Measurements from ENCODE around the gene PDCD1. TPM values are rescaled to one million over a fixed set of nuclear protein-coding genes. Genes with fewer than 3 reads are reported as not detected.

The PDCD1 gene
- total RNA-seq, 2 donors from 2014 or later, result 0.21 to 0.35 TPM

GRCh38 chr2:241893265-241893664 lies 34.6 kb upstream of the PDCD1 start:
- no peaks in the 10 kb centered on the region for H3K27me3 ChIP-seq
- H3K4me3 ChIP-seq, result no peak overlapping the region
- no peak for DNase-seq
- H3K36me3 ChIP-seq, result no peaks in the 10 kb centered on the region
- no peak overlapping the region for H3K9ac ChIP-seq (ENCODE audit: low read depth in 2 of 2, low read length in 2 of 2)
- H3K4me1 ChIP-seq, result no peaks in the 10 kb centered on the region
- H3K27ac ChIP-seq, result no peak overlapping the region
- intact Hi-C loops (cut with DNase I), result no loop called here
- H3K9me3 ChIP-seq, result no peaks in the 10 kb centered on the region
- TF ChIP-seq, protein P1, sequence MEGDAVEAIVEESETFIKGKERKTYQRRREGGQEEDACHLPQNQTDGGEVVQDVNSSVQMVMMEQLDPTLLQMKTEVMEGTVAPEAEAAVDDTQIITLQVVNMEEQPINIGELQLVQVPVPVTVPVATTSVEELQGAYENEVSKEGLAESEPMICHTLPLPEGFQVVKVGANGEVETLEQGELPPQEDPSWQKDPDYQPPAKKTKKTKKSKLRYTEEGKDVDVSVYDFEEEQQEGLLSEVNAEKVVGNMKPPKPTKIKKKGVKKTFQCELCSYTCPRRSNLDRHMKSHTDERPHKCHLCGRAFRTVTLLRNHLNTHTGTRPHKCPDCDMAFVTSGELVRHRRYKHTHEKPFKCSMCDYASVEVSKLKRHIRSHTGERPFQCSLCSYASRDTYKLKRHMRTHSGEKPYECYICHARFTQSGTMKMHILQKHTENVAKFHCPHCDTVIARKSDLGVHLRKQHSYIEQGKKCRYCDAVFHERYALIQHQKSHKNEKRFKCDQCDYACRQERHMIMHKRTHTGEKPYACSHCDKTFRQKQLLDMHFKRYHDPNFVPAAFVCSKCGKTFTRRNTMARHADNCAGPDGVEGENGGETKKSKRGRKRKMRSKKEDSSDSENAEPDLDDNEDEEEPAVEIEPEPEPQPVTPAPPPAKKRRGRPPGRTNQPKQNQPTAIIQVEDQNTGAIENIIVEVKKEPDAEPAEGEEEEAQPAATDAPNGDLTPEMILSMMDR (IDR thresholded peaks at IDR 0.05), result no peak

DNA sequence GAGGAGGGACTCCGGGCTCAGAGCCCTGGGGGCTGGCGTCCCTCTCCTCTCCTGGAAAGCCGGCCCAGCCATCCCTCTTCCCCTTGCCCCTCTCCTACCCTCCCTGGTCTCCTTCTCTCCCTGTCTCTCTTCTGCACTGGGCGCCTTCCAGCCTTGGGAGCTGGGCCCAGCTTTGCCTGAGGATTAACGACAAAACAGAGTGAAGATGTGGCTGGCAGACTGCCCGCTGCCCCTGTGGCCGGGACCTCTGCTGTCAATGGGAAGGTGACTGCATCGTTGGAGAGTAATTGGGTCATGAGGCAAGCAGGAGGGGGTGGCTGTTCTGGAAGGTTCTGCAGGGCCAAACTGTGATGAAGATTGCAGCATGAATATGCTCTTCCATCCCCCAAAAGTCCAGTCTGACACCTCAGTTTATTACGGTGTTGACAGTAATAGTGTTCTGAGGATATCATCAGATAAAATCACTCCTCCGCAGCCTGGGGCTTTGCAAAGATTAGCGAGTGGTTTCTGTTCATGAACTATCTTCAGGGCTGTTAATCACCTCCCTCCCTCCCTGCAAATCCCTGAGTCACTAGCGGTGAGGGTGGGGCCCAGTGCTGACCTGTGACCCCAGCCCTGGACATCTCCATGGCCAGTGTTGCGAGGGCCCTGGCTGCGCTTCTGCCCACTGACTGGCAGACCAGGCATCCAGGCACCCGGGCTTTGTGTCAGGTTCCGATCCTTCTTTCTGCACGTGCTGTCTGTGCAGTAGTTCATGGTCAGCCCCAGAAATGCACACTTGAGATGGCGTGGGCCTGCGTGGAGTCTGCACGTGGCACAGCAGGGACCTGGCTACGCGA lies 33.8 kb upstream of the PDCD1 start:
- Histone ChIP-seq H3K9ac (ENCODE audit: low read depth in 2 of 2, low read length in 2 of 2) (no peak overlapping the region), H3K4me3 (no peak overlapping the region), H3K27me3 (no peaks in the 10 kb centered on the region), H3K4me1 (no peaks in the 10 kb centered on the region), H3K9me3 (no peaks in the 10 kb centered on the region), H3K27ac (no peak overlapping the region), H3K36me3 (no peaks in the 10 kb centered on the region)
- TF ChIP-seq, protein P1 (IDR thresholded peaks at IDR 0.05), result no peak
- intact Hi-C loops (cut with DNase I), result no loop called here
- DNase-seq, result no peak

- Histone ChIP-seq H3K27me3 (no peaks in the 10 kb centered on the region), H3K36me3 (no peaks in the 10 kb centered on the region), H3K27ac (no peak overlapping the region), H3K9ac (ENCODE audit: low read depth in 2 of 2, low read length in 2 of 2) (no peak overlapping the region), H3K9me3 (no peaks in the 10 kb centered on the region), H3K4me3 (no peak overlapping the region), H3K4me1 (no peaks in the 10 kb centered on the region)
- DNase-seq, result no peak
- intact Hi-C loops (cut with DNase I), result no loop called here
- TF ChIP-seq, protein P1 (IDR thresholded peaks at IDR 0.05), result no peak
These were observed 33.2 kb upstream of the PDCD1 start for GRCh38 chr2:241891988-241892298.

- H3K4me3 ChIP-seq, result no peak overlapping the region
- no peaks in the 10 kb centered on the region for H3K9me3 ChIP-seq
- H3K9ac ChIP-seq (ENCODE audit: low read depth in 2 of 2, low read length in 2 of 2), result no peak overlapping the region
- H3K27me3 ChIP-seq, result no peaks in the 10 kb centered on the region
- H3K27ac ChIP-seq, result no peak overlapping the region
- no peaks in the 10 kb centered on the region for H3K36me3 ChIP-seq
- TF ChIP-seq, protein P1 (IDR thresholded peaks at IDR 0.05), result no peak
- H3K4me1 ChIP-seq, result no peaks in the 10 kb centered on the region
- no peak for DNase-seq
- intact Hi-C loops (cut with DNase I), result no loop called here
These were observed 32.8 kb upstream of the PDCD1 start for GRCh38 chr2:241891315-241891987.

- intact Hi-C loops (cut with DNase I), result no loop called here
- Histone ChIP-seq H3K9ac (ENCODE audit: low read depth in 2 of 2, low read length in 2 of 2) (no peak overlapping the region), H3K9me3 (no peaks in the 10 kb centered on the region), H3K27ac (no peak overlapping the region), H3K4me1 (no peaks in the 10 kb centered on the region), H3K4me3 (no peak overlapping the region), H3K36me3 (no peaks in the 10 kb centered on the region), H3K27me3 (no peaks in the 10 kb centered on the region)
- TF ChIP-seq, protein P1 (IDR thresholded peaks at IDR 0.05), result no peak
- no peak for DNase-seq
These were observed 32.0 kb upstream of the PDCD1 start for GRCh38 chr2:241890524-241891235.
